HepG2 (cell line): ENCODE results near the gene F7. TPM values are rescaled to one million over a fixed set of nuclear protein-coding genes. Genes with fewer than 3 reads are reported as not detected.
A peak's percentile ranks its signal among the peaks of the same experiment; 100 is the strongest.

Source experiments
- ATRX ChIP-seq: sonication (generic); formaldehyde crosslinking; IDR thresholded peaks from 2 replicates; pipeline ENCODE4 v1.4.0; 2020; ENCODE audit warnings: missing genetic modification reagents, borderline replicate concordance
- CBX2 ChIP-seq, 2 experiments: fragments of 200-600 bp in 1 of 2; sonication (generic); formaldehyde crosslinking in 1 of 2; IDR thresholded peaks; 2 replicates each; pipeline versions ENCODE4 v1.7.0 to v1.8.1; 2018 to 2022; ENCODE audit warnings: low read depth in 2 of 2, low read length in 1 of 2, mild to moderate bottlenecking in 1 of 2, missing genetic modification reagents in 1 of 2
- DR1 ChIP-seq: sonication (generic); formaldehyde crosslinking; IDR thresholded peaks from 2 replicates; pipeline ENCODE4 v1.8.0; 2021; ENCODE audit warnings: mild to moderate bottlenecking, missing genetic modification reagents, inconsistent platforms
- EED ChIP-seq: sonication (generic); formaldehyde crosslinking; IDR thresholded peaks from 2 replicates; pipeline ENCODE4 v1.5.0; 2020; ENCODE audit warnings: mild to moderate bottlenecking, missing genetic modification reagents
- IKZF1 ChIP-seq: fragments of 450-650 bp; IDR thresholded peaks from 2 replicates; pipeline ENCODE4 v1.7.1; 2016
- MAFF ChIP-seq: IDR thresholded peaks from 2 replicates; pipeline ENCODE4 v1.6.1; 2011; ENCODE audit warnings: low read depth, low read length, improper control_type of control experiment
- PHB2 ChIP-seq: fragments of 450-650 bp; IDR thresholded peaks from 2 replicates; pipeline ENCODE4 v1.6.1; 2018; ENCODE audit not compliant: partially characterized antibody
- SCMH1 ChIP-seq: sonication (generic); formaldehyde crosslinking; IDR thresholded peaks from 2 replicates; pipeline ENCODE4 v1.9.0; 2021; ENCODE audit warnings: missing genetic modification reagents, mild to moderate bottlenecking, borderline replicate concordance
- SMC3 ChIP-seq: IDR thresholded peaks from 2 replicates; pipeline ENCODE4 v1.6.1; 2011; ENCODE audit warnings: low read length, improper control_type of control experiment
- SOX6 ChIP-seq, 2 experiments: fragments of 450-650 bp in 1 of 2; sonication (generic) in 1 of 2; formaldehyde crosslinking in 1 of 2; IDR thresholded peaks; 2 replicates each; pipeline versions ENCODE4 v1.4.0 to v1.6.1; 2017 to 2020; ENCODE audit warnings: antibody characterized with exemption in 1 of 2, mild to moderate bottlenecking in 1 of 2, missing genetic modification reagents in 1 of 2
- SPEN ChIP-seq: sonication (generic); formaldehyde crosslinking; IDR thresholded peaks from 2 replicates; pipeline ENCODE4 v1.5.1; 2020; ENCODE audit warnings: low read depth, mild to moderate bottlenecking, missing genetic modification reagents
- TAF15 ChIP-seq: fragments of 200-400 bp; formaldehyde crosslinking; IDR thresholded peaks from one replicate; pipeline ENCODE4 v1.6.1; 2018; ENCODE audit warnings: mild to moderate bottlenecking, low read depth, low read length; ENCODE audit not compliant: poor library complexity, severe bottlenecking
- TEAD3 ChIP-seq: optimal IDR thresholded peaks from 2 replicates; pipeline ENCODE3; 2016; ENCODE audit warnings: borderline replicate concordance
- ZFP1 ChIP-seq: IDR thresholded peaks from 2 replicates; pipeline ENCODE4 v1.6.1; 2016
- ZNF432 ChIP-seq: sonication (generic); formaldehyde crosslinking; IDR thresholded peaks from 2 replicates; pipeline ENCODE4 v1.5.0; 2020; ENCODE audit warnings: missing genetic modification reagents, mild to moderate bottlenecking, borderline replicate concordance
- ZNF768 ChIP-seq: sonication (generic); formaldehyde crosslinking; IDR thresholded peaks from 2 replicates; pipeline ENCODE4 v1.4.0; 2020; ENCODE audit warnings: missing genetic modification reagents
- ZSCAN30 ChIP-seq: sonication (generic); formaldehyde crosslinking; IDR thresholded peaks from 2 replicates; pipeline ENCODE4 v1.5.0; 2020; ENCODE audit warnings: mild to moderate bottlenecking, missing genetic modification reagents
- ZSCAN9 ChIP-seq: IDR thresholded peaks from 2 replicates; pipeline ENCODE4 v1.6.1; 2016; ENCODE audit warnings: borderline replicate concordance
- polyA plus RNA-seq, 8 experiments: library from polyadenylated mRNA; depleted of rRNA in 3 of 8; stranded (reverse) in 7 of 8; unstranded in 1 of 8; fragments of >200 nt; fragmentation: Illumina TruSeq in 4 of 8; extraction: Trizol in 4 of 8; gene quantifications; 2 replicates each; pipeline versions ENCODE4 v1.2.1 to v1.2.3, GENCODE V29; 2011 to 2016; ENCODE audit warnings: low read depth in 4 of 8, missing spikeins in 1 of 8, mixed read lengths in 1 of 8; ENCODE audit not compliant: insufficient read depth in 1 of 8
- total RNA-seq, 5 experiments: library from RNA; depleted of rRNA; stranded (reverse); fragments of >200 nt; fragmentation: Illumina TruSeq; extraction: Trizol; gene quantifications; 2 replicates each; pipeline ENCODE4 v1.2.3, GENCODE V29; 2016; ENCODE audit warnings: low read depth in 1 of 5
- TF ChIP-seq, protein P1 (sequence below): sonication (generic); formaldehyde crosslinking; IDR thresholded peaks from 2 replicates; pipeline ENCODE4 v1.4.0; 2020; ENCODE audit warnings: missing genetic modification reagents
- TF ChIP-seq, protein P2 (sequence below): sonication (generic); formaldehyde crosslinking; IDR thresholded peaks from 2 replicates; pipeline ENCODE4 v1.4.0; 2020; ENCODE audit warnings: missing genetic modification reagents
- TF ChIP-seq, protein P3 (sequence below): sonication (generic); formaldehyde crosslinking; IDR thresholded peaks from 2 replicates; pipeline ENCODE4 v1.5.0; 2020; ENCODE audit warnings: mild to moderate bottlenecking, missing genetic modification reagents, moderate library complexity
- TF ChIP-seq, protein P4 (sequence below): sonication (generic); formaldehyde crosslinking; IDR thresholded peaks from 2 replicates; pipeline ENCODE4 v1.4.0; 2020; ENCODE audit warnings: mild to moderate bottlenecking, missing genetic modification reagents
- TF ChIP-seq, protein P5 (sequence below): sonication (generic); formaldehyde crosslinking; IDR thresholded peaks from 2 replicates; pipeline ENCODE4 v1.4.0; 2020; ENCODE audit warnings: missing genetic modification reagents, low read depth, mild to moderate bottlenecking, borderline replicate concordance
- TF ChIP-seq, protein P6 (sequence below): sonication (generic); formaldehyde crosslinking; IDR thresholded peaks from 2 replicates; pipeline ENCODE4 v1.4.0; 2020; ENCODE audit warnings: mild to moderate bottlenecking, missing genetic modification reagents

F7 gene
- total and polyA plus RNA-seq, 2 of the 13 experiments (the other 11 are each of a cell fraction or from before 2014, with no cell fraction given), result 12.6 to 26.5 TPM

DNA sequence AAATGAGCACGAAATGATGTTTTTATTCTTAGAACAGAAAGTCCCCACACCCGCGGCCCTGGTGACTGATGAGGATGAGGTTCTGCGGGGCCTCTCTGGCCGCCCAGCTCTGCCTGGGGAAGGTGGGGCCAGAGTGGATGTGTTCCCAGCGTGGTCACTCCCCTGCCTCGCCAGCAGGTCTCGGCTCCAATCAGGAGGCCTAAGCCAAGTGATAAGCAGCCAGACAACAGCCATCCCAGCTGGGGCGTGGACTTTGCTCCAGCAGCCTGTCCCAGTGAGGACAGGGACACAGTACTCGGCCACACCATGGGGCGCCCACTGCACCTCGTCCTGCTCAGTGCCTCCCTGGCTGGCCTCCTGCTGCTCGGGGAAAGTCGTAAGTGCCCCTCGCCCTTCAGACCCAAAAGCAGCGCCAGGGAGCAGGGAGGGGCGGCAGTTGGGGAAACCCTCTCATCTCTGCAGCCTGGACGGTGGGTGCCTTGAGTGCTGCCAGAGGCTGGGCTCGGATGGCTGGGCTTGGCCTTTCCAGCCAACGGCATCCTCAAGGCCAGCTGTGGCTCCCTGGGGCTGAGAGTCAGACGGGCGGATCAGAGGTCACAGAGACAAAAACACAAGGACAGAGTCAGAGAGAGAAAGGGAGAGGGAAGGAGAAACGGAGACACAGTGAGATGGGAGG is 17.1 kb downstream of the F7 start, which contains the start of gene F10 (continued):
- TF ChIP-seq, protein P1, sequence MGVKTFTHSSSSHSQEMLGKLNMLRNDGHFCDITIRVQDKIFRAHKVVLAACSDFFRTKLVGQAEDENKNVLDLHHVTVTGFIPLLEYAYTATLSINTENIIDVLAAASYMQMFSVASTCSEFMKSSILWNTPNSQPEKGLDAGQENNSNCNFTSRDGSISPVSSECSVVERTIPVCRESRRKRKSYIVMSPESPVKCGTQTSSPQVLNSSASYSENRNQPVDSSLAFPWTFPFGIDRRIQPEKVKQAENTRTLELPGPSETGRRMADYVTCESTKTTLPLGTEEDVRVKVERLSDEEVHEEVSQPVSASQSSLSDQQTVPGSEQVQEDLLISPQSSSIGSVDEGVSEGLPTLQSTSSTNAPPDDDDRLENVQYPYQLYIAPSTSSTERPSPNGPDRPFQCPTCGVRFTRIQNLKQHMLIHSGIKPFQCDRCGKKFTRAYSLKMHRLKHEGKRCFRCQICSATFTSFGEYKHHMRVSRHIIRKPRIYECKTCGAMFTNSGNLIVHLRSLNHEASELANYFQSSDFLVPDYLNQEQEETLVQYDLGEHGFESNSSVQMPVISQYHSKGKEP (CRISPR knock-in tag), result no peak
- TF ChIP-seq MAFF (no peak), DR1 (CRISPR knock-in tag) (peak; percentile 65; the same call in 1 of the 2 replicates), TAF15 (no peak), SMC3 (no peak; the same call in none of the 2 replicates), ZFP1 (CRISPR knock-in tag) (0 out of 2 replicates have a peak, but pooled peaks have one; percentile 33), IKZF1 (no peak), ATRX (CRISPR knock-in tag) (no peak), CBX2 (IDR thresholded peaks at IDR 0.05; ENCODE audit: low read depth, low read length) (no peak), CBX2 (CRISPR knock-in tag; IDR thresholded peaks at IDR 0.05; ENCODE audit: low read depth) (no peak), ZSCAN30 (CRISPR knock-in tag) (no peak), SPEN (CRISPR knock-in tag) (peak; percentile 95), ZNF768 (CRISPR knock-in tag) (peak; percentile 74), EED (no peak), ZNF432 (no peak), ZSCAN9 (CRISPR knock-in tag) (peak; percentile 77), SCMH1 (CRISPR knock-in tag) (no peak), PHB2 (no peak), TEAD3 (peak; percentile 75), SOX6 (IDR thresholded peaks at IDR 0.05) (no peak), SOX6 (CRISPR knock-in tag; IDR thresholded peaks at IDR 0.05) (peak; percentile 75)
- TF ChIP-seq, protein P2, sequence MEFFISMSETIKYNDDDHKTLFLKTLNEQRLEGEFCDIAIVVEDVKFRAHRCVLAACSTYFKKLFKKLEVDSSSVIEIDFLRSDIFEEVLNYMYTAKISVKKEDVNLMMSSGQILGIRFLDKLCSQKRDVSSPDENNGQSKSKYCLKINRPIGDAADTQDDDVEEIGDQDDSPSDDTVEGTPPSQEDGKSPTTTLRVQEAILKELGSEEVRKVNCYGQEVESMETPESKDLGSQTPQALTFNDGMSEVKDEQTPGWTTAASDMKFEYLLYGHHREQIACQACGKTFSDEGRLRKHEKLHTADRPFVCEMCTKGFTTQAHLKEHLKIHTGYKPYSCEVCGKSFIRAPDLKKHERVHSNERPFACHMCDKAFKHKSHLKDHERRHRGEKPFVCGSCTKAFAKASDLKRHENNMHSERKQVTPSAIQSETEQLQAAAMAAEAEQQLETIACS, result peak; percentile 40; the same call in 1 of the 2 replicates
- TF ChIP-seq, protein P3, sequence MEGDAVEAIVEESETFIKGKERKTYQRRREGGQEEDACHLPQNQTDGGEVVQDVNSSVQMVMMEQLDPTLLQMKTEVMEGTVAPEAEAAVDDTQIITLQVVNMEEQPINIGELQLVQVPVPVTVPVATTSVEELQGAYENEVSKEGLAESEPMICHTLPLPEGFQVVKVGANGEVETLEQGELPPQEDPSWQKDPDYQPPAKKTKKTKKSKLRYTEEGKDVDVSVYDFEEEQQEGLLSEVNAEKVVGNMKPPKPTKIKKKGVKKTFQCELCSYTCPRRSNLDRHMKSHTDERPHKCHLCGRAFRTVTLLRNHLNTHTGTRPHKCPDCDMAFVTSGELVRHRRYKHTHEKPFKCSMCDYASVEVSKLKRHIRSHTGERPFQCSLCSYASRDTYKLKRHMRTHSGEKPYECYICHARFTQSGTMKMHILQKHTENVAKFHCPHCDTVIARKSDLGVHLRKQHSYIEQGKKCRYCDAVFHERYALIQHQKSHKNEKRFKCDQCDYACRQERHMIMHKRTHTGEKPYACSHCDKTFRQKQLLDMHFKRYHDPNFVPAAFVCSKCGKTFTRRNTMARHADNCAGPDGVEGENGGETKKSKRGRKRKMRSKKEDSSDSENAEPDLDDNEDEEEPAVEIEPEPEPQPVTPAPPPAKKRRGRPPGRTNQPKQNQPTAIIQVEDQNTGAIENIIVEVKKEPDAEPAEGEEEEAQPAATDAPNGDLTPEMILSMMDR (CRISPR knock-in tag), result peak; percentile 34; the same call in 1 of the 2 replicates
- TF ChIP-seq, protein P4, sequence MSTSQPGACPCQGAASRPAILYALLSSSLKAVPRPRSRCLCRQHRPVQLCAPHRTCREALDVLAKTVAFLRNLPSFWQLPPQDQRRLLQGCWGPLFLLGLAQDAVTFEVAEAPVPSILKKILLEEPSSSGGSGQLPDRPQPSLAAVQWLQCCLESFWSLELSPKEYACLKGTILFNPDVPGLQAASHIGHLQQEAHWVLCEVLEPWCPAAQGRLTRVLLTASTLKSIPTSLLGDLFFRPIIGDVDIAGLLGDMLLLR (CRISPR knock-in tag), result 0 out of 2 replicates have a peak, but pooled peaks have one; percentile 51
- TF ChIP-seq, protein P5, sequence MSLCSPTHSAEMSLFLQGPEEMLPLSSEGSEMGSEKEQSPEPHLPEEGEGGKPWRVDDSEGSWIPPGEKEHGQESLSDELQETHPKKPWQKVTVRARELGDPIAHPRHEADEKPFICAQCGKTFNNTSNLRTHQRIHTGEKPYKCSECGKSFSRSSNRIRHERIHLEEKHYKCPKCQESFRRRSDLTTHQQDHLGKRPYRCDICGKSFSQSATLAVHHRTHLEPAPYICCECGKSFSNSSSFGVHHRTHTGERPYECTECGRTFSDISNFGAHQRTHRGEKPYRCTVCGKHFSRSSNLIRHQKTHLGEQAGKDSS, result peak; percentile 96
- TF ChIP-seq, protein P6, sequence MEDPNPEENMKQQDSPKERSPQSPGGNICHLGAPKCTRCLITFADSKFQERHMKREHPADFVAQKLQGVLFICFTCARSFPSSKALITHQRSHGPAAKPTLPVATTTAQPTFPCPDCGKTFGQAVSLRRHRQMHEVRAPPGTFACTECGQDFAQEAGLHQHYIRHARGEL, result no peak
